GM18951 (cell line): Measurements from ENCODE around the gene CDCP1.
"Not testable (repeated sequence)": the region's sequence is repeated elsewhere in the genome, so short reads cannot be mapped to it uniquely, and the experiment has no call there.

ENCODE experiments used
- POLR2A ChIP-seq: IDR thresholded peaks from 4 replicates; pipeline ENCODE4 v1.6.1; 2011; ENCODE audit warnings: mild to moderate bottlenecking; ENCODE audit not compliant: insufficient read length, insufficient read depth; ENCODE audit errors: extremely low read depth
- in situ Hi-C: fragments of 300-500 bp; cut with MboI; formaldehyde crosslinking; loops from one replicate; pipeline ENCODE4 v1.12.0; 2022; ENCODE audit warnings: low sequenced_read_pairs, mixed read lengths, inconsistent platforms; ENCODE audit not compliant: unreplicated experiment

Gene CDCP1

DNA sequence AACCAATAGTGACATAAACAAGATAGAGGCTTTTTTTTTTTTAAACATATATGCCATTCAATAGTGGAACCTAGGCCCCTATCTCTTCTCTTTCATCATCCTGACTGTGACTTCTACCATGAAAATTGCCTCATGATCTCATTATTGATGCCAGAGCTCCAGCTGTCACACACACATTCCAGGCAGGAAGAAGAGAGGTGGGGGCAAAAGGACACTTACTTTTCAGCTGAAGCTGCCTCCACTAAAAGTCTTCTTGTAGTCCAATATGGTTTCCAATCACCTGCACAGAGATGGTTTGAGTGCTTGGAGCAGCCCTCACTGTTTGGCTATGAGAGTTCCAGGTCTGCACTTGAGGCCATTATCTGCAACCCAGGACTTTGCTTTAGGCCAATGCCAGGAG, 75.1 kb downstream of the CDCP1 start:
- TF ChIP-seq POLR2A: no peak
- in situ Hi-C loops: no loop called here

DNA sequence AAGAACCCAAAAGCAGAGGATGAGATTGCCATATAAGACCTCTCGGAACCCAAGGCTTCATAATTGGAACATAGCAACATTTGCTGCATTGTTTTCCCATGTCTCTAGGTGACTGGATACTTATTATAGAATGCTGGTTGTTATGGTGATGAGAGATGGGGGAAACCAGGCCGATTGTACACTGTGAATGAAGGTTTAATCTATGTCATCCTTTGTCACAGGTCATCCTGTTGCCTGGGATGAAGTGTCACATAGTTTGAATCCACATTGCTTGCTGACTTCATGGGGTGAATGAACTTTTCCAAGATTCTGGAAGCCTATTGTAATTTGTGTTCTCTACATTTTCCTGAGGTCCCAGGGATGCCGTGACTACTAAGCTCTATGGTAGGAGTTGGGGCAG, 78.2 kb downstream of the CDCP1 start:
- in situ Hi-C loops: no loop called here
- no peak for TF ChIP-seq POLR2A

DNA sequence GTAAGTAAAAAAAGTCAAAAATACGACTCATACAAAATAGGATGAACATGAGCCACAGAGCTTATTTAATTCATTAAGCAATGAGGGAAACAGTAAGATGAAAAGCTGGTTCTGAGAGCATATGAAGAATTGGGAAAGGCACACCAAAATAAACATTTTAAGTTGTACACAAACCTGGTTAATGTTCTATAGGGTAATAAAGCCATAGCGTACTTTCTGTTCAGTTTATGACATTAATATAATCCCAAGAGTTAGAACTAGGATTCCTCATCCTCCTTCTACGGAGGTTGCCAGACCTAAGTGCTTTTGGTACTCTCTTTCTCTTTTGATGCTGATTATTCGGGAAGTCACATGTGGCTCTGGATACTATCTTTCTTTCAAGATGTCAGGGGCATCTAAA, 78.7 kb downstream of the CDCP1 start:
- TF ChIP-seq POLR2A: no peak
- in situ Hi-C loops: no loop called here

DNA sequence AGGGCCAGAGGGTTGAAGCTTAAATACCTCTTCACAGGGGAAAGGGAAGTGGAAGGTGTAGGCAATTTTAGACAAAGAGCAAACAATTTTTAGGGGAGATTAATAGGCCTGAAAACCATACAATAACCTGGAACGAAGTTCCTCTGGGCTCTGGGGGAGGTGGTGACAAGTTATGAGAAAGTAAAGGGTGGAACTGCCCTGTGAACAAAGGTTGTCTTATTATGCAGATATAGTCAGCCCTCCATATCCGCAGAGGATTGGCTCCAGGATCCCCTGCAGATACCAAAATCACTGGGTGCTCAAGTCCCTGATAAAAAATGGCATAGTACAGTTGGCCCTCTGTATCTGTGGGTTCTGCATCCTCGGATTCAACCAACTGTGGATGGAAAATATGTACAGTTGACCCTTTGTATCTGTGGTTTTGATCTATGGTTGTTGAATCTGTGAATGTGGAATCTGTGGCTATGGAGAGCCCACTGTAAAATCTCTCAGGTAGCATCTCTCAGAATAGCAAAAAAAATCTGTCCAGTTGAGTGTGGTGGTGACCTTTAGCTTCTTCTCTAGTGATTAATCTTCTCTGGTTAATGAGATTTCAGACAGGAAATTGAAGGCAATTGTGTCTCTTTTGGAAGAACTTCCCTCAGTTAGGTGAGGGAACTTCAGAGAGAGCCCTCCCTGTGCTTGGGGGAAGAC, 79.9 kb downstream of the CDCP1 start:
- TF ChIP-seq POLR2A: no peak
- in situ Hi-C loops: no loop called here

DNA sequence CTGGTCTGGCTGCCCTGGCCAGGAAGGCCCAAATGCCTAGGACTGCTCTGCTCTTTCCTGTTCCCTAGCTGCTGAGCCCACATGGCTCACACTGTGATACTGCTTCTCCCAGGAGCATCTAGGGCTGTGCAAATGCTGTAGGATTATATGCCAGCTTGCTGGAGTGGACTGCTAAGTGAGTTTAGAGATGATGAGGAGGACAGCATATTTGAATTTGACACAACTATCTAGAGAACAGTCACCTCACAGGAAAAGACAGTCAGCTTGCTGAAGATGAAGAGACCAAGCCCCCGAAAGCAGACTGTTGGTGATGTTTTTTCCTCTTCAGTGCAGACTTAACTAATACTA, 80.8 kb downstream of the CDCP1 start:
- in situ Hi-C loops: no loop called here
- no peak for TF ChIP-seq POLR2A

DNA sequence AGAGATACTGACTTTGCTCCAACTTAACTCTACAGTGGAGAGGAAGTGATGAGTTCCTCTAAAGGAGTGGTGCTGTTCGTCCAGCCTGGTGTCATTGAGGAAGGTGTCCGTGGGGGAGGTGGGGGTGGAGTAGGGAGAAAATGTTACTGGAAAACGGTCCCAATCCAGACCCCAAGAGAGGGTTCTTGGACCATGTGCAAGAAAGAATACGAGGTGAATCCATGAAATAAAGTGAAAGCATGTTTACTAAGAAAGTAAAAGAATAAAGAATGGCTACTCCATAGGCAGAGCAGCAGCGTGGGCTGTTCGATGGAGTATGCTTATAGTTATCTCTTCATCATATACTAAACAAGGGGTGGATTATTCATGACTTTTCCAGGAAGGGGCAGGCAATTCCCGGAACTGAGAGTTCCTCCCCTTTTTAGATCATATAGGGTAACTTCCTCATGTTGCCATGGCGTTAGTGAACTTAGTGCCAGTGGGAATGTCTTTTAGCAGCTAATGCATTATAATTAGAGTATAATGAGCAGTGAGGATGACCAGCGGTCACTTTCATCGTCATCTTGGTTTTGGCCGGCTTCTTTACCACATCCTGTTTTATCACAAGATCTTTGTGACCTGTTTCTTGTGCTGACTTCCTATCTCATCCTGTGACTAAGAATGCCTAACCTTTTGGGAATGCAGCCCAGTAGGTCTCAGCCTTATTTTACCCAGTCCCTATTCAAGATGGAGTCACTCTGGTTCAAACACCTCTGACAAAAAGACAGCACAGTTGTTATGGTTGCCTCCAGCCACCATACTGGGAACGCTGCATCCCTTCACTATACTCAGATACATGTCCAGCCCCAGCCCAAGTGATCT, 81.4 kb downstream of the CDCP1 start:
- in situ Hi-C loops: no loop called here
- no peak for TF ChIP-seq POLR2A

DNA sequence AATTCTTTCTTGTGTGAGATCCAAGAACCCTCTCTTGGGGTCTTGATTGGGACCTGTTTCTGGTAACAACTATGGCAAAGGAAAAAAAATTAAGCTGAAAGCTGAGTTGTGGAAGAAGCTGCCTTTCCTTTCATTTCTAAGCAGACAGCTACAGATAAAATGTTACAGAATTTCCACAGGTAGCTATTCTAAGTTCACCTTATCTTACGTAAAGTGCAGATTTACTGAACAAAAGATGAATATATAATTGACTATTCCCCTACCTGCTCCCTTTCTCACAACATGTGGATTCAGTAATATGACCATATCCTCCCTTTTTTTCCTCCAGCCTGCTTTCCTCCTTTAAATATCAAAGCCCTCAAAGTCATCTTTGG, 83.5 kb downstream of the CDCP1 start:
- no peak for TF ChIP-seq POLR2A
- in situ Hi-C loops: no loop called here

DNA sequence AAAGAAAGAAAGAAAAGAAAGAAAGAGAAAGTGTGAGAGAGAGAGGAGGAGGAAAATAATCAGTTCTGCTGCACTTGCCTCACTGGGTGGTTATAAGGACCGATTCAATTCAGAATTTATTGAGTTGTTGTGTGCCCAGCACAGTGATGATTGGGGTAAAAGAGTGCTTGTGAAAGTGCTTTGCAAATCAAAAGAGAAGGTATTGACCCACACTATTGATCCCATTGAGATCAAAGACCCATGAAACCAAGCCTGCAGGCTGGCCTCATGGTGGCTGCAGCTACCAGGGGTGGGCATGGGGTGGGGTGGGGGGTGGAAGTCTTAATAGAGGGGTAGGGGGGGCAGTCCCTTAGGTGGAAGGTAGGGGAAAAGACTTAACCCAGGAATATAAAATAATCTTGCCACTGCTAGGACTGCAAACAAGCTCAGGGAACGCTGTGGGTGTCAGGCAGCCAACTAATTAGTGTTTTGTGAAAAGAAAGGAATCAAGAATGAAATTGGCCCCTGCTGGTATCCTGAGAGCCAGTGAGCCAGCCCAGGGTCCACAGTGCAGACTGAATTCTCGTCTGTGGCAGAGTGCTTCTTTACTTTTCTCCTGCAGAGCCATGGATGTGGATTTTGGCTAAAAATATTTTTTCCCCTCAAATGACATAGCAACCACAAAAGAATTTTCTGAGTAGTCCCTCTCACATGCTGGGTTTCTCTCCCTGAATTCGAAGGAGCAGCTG, 85.8 kb downstream of the CDCP1 start:
- TF ChIP-seq POLR2A: no peak
- in situ Hi-C loops: no loop called here

DNA sequence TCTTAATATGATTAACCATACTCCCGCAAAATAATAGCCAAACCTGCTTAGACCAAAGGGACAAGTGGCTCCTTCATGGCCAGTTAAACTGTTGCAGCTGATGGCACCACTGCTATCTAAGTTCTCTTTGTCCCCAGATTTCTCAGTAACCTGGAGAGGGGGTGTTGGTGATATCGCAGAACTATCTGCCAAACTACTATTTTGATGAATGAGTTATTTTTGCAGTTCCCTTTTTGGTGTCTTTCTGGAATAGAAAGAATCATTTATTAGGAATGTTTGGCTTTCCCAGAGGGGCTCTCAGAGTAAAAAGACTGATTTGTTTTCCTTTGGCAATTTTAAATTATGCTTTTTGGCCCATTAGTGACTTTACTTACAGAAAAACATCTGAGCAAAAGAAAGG, 87.0 kb downstream of the CDCP1 start:
- in situ Hi-C loops: no loop called here
- TF ChIP-seq POLR2A: no peak

DNA sequence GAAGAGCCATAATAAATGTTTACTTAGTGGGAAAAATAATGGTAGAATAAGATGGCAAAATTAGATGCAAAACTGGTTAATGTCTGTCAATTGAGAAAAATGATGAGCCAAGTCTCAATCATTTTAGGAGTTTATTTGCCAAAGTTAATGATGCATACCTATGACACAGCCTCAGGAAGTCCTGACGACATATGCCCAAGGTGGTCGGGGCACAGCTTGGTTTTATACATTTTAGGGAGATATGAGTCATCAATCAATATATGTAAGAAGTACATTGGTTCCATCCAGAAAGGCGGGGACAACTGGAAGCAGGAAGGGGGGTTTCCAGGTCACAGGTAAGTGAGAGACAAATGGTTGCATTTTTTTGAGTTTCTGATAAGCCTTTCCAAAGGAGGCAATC, 88.6 kb downstream of the CDCP1 start:
- TF ChIP-seq POLR2A: no peak
- in situ Hi-C loops: no loop called here

DNA sequence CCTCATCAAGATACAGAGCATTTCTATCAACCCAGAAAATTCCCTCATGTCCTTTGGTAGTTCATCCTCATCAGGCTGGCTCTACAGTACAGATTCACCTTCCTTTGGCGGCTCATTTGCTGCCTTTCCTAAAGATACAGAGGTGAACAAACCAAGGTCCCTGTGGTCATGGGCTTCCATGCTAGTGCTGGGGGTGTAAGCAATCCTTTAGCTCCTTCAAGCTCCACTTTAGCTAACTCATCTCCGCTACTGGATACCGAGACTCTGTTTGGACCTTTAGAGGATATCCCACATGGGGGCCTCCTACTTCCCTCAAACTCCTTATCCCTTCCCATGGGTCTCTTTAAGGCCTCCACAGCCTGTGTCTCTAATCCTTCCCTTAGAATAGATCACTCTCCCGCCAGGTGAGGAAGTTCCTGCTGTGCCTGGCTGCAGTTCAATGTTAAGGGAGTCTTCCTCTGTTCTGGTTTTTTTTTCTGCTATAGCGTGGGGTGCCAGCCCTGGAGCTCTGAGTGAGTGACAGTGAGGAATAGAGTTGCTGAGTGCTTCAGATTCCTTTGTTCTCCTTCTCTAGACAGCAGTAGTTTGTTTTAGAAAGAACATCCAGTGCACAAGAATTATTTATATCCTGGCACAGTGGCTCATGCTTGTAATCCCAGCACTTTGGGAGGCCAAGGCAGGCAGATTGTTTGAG, 89.4 kb downstream of the CDCP1 start:
- TF ChIP-seq POLR2A: no peak
- in situ Hi-C loops: no loop called here

DNA sequence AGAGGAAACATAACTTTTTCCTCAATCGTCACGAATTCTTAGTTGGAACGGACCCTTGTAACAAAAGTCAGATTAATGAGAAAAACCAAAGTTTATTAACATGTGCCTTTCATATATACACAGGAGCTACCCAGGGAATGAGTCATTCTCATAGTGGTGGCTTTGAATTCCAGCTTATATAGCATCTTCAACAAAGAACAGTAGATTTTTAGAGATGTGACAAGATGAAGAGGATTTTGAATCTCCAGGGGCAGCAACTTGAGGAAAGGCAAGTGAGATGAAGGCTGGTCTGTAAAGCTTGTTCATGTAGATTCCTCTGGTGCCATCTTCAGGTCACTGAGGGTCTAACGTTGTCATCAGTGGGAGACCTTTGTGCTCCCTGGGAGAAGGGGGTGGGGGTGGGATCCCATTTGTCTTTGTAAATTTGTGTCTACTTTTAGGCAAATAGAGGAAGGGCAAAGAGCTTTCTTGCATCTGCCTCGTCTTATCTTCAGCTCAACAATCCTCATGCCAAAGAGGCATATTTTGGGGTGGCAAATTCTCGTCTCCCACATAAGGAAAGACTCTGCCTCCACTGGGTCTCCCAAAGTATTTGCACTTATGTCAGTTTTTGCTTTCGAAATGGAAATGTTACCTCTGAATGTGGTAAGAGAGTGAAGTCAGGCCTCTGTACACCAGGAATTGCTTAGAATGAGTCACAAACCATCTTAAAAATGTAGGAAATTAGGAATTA, 90.6 kb downstream of the CDCP1 start:
- in situ Hi-C loops: no loop called here
- no peak for TF ChIP-seq POLR2A

DNA sequence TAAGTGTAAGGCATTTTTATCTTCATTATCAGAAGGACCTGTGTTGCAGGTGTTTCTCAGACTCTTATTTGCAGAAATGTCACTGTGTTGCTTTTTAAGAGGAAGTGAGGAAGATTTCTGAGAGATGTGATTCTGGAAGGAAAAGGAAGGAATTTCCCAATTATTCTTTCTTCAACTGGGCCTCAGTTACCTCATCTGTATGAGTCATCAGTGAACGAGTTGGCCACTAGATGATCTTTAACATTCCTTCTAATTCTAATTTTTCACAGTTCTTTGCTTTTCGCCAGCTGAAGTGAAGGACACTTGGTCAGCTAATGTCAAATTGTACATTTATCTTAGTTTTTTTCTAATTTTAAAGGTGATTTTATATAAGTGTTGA, 91.2 kb downstream of the CDCP1 start:
- in situ Hi-C loops: no loop called here
- no peak for TF ChIP-seq POLR2A

DNA sequence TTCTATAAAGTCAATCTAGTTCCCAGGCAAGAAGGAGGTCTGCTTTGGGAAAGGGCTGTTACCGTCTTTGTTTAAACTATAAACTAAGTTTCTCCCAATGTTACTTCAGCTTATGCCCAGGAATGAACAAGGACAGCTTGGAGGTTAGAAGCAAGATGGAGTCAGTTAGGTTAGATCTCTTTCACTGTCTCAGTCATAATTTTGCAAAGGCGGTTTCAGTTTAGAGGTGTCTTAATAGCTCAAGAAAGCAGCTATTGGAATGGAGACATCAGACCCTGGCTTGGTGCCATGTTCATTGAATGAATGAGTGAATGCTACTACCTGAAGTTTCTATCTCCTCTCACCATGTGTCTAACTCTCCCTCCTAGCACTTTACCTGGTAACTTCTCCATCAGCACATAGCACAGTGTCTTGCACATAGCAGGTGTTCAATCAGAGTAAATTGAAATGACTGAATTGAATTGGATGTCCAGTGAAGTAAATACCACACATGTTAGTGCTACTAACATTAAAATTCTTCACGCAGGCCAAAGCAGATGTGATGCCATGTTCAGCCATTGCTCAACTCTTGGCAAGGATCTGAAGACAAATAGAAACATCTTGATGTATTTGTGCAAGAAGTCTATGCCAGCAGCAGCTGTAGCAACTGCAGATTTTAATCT, 91.9 kb downstream of the CDCP1 start:
- TF ChIP-seq POLR2A: no peak
- in situ Hi-C loops: no loop called here

DNA sequence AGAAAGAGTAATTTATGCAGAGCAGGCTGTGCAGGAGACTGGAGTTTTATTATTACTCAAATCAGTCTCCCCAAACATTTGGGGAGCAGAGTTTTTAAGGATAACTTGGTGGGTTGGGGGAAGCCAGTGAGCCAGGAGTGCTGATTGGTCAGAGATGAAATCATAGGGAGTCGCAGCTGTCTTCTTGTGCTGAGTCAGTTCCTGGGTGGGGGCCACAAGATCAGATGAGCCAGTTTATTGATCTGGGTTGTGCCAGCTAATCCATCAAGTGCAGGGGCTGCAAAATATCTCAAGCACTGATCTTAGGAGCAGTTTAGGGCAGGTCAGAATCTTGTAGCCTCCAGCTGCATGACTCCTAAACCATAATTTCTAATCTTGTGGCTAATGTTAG, 92.4 kb downstream of the CDCP1 start:
- in situ Hi-C loops: not testable (repeated sequence)
